HG03354 (cell line): ENCODE data around the gene LRRC1.
A peak's percentile ranks its signal among the peaks of the same experiment; 100 is the strongest.
"Not testable (repeated sequence)": the region's sequence is repeated elsewhere in the genome, so short reads cannot be mapped to it uniquely, and the experiment has no call there.

Source experiments
- ATAC-seq: cut with Tn5 transposase; IDR thresholded peaks from one replicate; pipeline ENCODE4 v1.9.1; 2021; ENCODE audit warnings: mild to moderate bottlenecking; ENCODE audit not compliant: unreplicated experiment, poor library complexity, severe bottlenecking

Gene LRRC1

GRCh38 chr6:53790886-53791285 lies 3.9 kb upstream of the LRRC1 start:
- ATAC-seq = no peak

GRCh38 chr6:53792016-53792415 lies 2.8 kb upstream of the LRRC1 start:
- ATAC-seq = no peak

- no peak for ATAC-seq
Measured at GRCh38 chr6:53792973-53793317, 1.9 kb upstream of the LRRC1 start.

- peak; percentile 27 for ATAC-seq
Measured at GRCh38 chr6:53793318-53794136, 1.3 kb upstream of the LRRC1 start.

GRCh38 chr6:53794137-53794719 lies 577 bp upstream of the LRRC1 start:
- peak; percentile 57 for ATAC-seq

GRCh38 chr6:53795340-53795701 lies 516 bp downstream of the LRRC1 start:
- ATAC-seq = no peak

- no peak for ATAC-seq
Measured at GRCh38 chr6:53795702-53796450, 1.1 kb downstream of the LRRC1 start.

- ATAC-seq = no peak
Measured at GRCh38 chr6:53796451-53796780, 1.6 kb downstream of the LRRC1 start.

- ATAC-seq = no peak
Measured at GRCh38 chr6:53796791-53797190, 2.0 kb downstream of the LRRC1 start.

GRCh38 chr6:53797304-53797703 lies 2.5 kb downstream of the LRRC1 start:
- ATAC-seq = no peak

- ATAC-seq = no peak
Measured at GRCh38 chr6:53799340-53799739, 4.5 kb downstream of the LRRC1 start.

- no peak for ATAC-seq
Measured at GRCh38 chr6:53801022-53801421, 6.2 kb downstream of the LRRC1 start.

GRCh38 chr6:53802582-53802981 lies 7.8 kb downstream of the LRRC1 start:
- ATAC-seq = no peak

- no peak for ATAC-seq
Measured at GRCh38 chr6:53803081-53803860, 8.5 kb downstream of the LRRC1 start.

- no peak for ATAC-seq
Measured at GRCh38 chr6:53805016-53805415, 10.2 kb downstream of the LRRC1 start.

- no peak for ATAC-seq
Measured at GRCh38 chr6:53805725-53806124, 10.9 kb downstream of the LRRC1 start.

- ATAC-seq = not testable (repeated sequence)
Measured at GRCh38 chr6:53807606-53808005, 12.8 kb downstream of the LRRC1 start.

- no peak for ATAC-seq
Measured at GRCh38 chr6:53808302-53808881, 13.6 kb downstream of the LRRC1 start.

GRCh38 chr6:53809691-53810090 lies 14.9 kb downstream of the LRRC1 start:
- ATAC-seq = no peak

GRCh38 chr6:53811082-53811481 lies 16.3 kb downstream of the LRRC1 start:
- peak; percentile 92 for ATAC-seq
